HG03280 (cell line): ENCODE results near the gene SPRED2.

ENCODE experiments used
- ATAC-seq: cut with Tn5 transposase; IDR thresholded peaks from one replicate; pipeline ENCODE4 v1.9.1; 2021; ENCODE audit warnings: mild to moderate bottlenecking, moderate library complexity; ENCODE audit not compliant: unreplicated experiment

SPRED2 gene

GRCh38 chr2:65432227-65433190 is at the start of gene SPRED2:
TSS of gene SPRED2 (minus strand) at chr2:65432599. CDS start at chr2:65431987, 612 bp downstream.
- ATAC-seq, result peak; percentile 19

GRCh38 chr2:65481961-65482360 is 49.6 kb upstream of the SPRED2 start:
- ATAC-seq, result no peak

GRCh38 chr2:65479524-65479923 is 47.1 kb upstream of the SPRED2 start:
- ATAC-seq, result no peak

GRCh38 chr2:65478498-65479135 is 46.2 kb upstream of the SPRED2 start:
- ATAC-seq, result no peak

- ATAC-seq, result no peak
Observed at GRCh38 chr2:65477590-65477989, 45.2 kb upstream of the SPRED2 start.

GRCh38 chr2:65476778-65477177 is 44.4 kb upstream of the SPRED2 start:
- ATAC-seq, result no peak

GRCh38 chr2:65475000-65475399 is 42.6 kb upstream of the SPRED2 start:
- ATAC-seq, result no peak

GRCh38 chr2:65473045-65473444 is 40.6 kb upstream of the SPRED2 start:
- ATAC-seq, result no peak

GRCh38 chr2:65471409-65471808 is 39.0 kb upstream of the SPRED2 start:
- no peak for ATAC-seq

GRCh38 chr2:65466551-65466950 is 34.2 kb upstream of the SPRED2 start:
- ATAC-seq, result no peak

- no peak for ATAC-seq
Observed at GRCh38 chr2:65465857-65466256, 33.5 kb upstream of the SPRED2 start.

- no peak for ATAC-seq
Observed at GRCh38 chr2:65465124-65465523, 32.7 kb upstream of the SPRED2 start.

GRCh38 chr2:65464604-65465003 is 32.2 kb upstream of the SPRED2 start:
- ATAC-seq, result no peak

GRCh38 chr2:65458999-65459398 is 26.6 kb upstream of the SPRED2 start:
- no peak for ATAC-seq

GRCh38 chr2:65456886-65457285 is 24.5 kb upstream of the SPRED2 start:
- no peak for ATAC-seq

- ATAC-seq, result no peak
Observed at GRCh38 chr2:65456064-65456463, 23.7 kb upstream of the SPRED2 start.

GRCh38 chr2:65453916-65454315 is 21.5 kb upstream of the SPRED2 start:
- ATAC-seq, result no peak

GRCh38 chr2:65452150-65452895 is 19.9 kb upstream of the SPRED2 start:
- ATAC-seq, result no peak

- no peak for ATAC-seq
Observed at GRCh38 chr2:65450810-65451209, 18.4 kb upstream of the SPRED2 start.

- no peak for ATAC-seq
Observed at GRCh38 chr2:65450393-65450792, 18.0 kb upstream of the SPRED2 start.

- ATAC-seq, result no peak
Observed at GRCh38 chr2:65443509-65444186, 11.2 kb upstream of the SPRED2 start.
